ENCODE results near the gene IQCC. TPM values are rescaled to one million over a fixed set of nuclear protein-coding genes. Genes with fewer than 3 reads are reported as not detected.

Gene IQCC
- total RNA-seq, 6 donors from 2014 or later = 0.55 to 6.3 (median 1.9) TPM

- TF ChIP-seq POLR2AphosphoS5 (IDR thresholded peaks at IDR 0.05) (no peak), CTCF (IDR thresholded peaks at IDR 0.05) (no peak), EP300 (IDR thresholded peaks at IDR 0.05) (no peak), POLR2A (IDR thresholded peaks at IDR 0.05) (no peak)
- DNase-seq = no peak
- ATAC-seq (ENCODE audit: low FRiP score in 2 of 2) = no peak
- 97 to 100% methylated on average over 1 of the region's 1 CpG for WGBS, 2 donors
- H3K4me3 ChIP-seq = no peak overlapping the region
- no peaks in the 10 kb centered on the region for H3K27me3 ChIP-seq
- H3K27ac ChIP-seq = no peak overlapping the region
- H3K9me3 ChIP-seq = no peaks in the 10 kb centered on the region
- H3K36me3 ChIP-seq = peaks cover 16 to 74% (median 44%) of the 10 kb centered on the region in 4 donors
- H3K4me1 ChIP-seq = no peaks in the 10 kb centered on the region
Observed at GRCh38 chr1:32172621-32173245, 32.7 kb upstream of the IQCC start.

DNA sequence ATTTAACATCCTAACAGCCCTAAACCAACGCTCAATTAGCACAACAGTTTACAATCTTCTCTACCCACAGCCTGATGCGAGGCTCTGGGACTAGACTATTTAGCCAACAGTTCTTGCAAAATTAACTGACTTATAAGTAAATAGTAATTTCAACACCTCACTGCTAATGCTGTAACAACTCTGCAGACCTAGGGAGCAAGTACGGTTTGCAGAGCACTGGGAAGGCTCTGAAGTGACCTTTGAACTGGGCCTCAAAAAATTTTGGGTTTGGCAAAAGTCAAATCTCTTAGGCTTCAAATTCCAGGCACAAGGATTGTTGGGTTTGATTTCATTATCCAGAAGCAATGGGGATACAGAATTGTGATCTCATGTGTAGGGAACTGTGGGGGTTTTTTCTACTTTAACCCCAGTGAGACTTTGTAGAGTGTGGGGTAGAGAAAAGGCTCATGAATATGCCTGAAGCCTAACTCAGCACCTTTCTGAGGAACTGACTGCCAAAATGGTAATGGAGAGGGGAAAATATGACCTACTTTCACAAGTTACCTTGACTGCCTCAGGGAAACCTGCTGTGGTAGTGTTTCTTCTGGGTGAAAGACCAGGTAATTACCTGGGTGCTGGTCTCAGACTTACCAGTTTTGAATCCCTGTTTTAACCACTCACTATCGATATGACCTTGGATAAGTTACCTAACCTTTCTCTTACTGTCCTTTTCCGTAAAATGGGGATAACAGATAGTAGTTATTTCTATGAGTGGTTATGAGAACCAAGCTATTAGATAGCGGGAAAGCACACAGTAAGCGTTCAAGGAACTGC is 26.9 kb upstream of the IQCC start:
- Histone ChIP-seq H3K36me3 (peaks cover 0 to 38% (median 14%) of the 10 kb centered on the region in 4 donors), H3K27ac (peak overlapping the region; percentile 85 to 96 (median 94)), H3K4me1 (peaks cover 26 to 47% (median 31%) of the 10 kb centered on the region in 4 donors), H3K27me3 (no peaks in the 10 kb centered on the region), H3K9me3 (no peaks in the 10 kb centered on the region), H3K4me3 (peak overlapping the region in 3 of 4 donors; percentile 54 to 77 (median 76))
- WGBS, 2 donors = 70 to 79% methylated on average over 7 of the region's 7 CpGs
- DNase-seq = no peak
- no peak for ATAC-seq (ENCODE audit: low FRiP score in 2 of 2)
- TF ChIP-seq EP300 (IDR thresholded peaks at IDR 0.05) (no peak), CTCF (IDR thresholded peaks at IDR 0.05) (no peak), POLR2A (IDR thresholded peaks at IDR 0.05) (no peak), POLR2AphosphoS5 (IDR thresholded peaks at IDR 0.05) (no peak)

- no peak for TF ChIP-seq POLR2A (IDR thresholded peaks at IDR 0.05)
- TF ChIP-seq CTCF (IDR thresholded peaks at IDR 0.05) = no peak
- TF ChIP-seq POLR2AphosphoS5 (IDR thresholded peaks at IDR 0.05) = no peak
- no peak for TF ChIP-seq EP300 (IDR thresholded peaks at IDR 0.05)
- no peak for DNase-seq
- Histone ChIP-seq H3K27ac (peak overlapping the region; percentile 85 to 96 (median 94)), H3K36me3 (peaks cover 0 to 38% (median 18%) of the 10 kb centered on the region in 4 donors), H3K4me1 (peaks cover 28 to 50% (median 34%) of the 10 kb centered on the region in 4 donors), H3K4me3 (peak overlapping the region; percentile 3 to 77 (median 65)), H3K9me3 (no peaks in the 10 kb centered on the region), H3K27me3 (no peaks in the 10 kb centered on the region)
- 15 to 23% methylated on average over 4 to 7 of the region's 7 CpGs for WGBS, 2 donors
- ATAC-seq (ENCODE audit: low FRiP score in 2 of 2) = peak; percentile 16 to 41
Observed at GRCh38 chr1:32179193-32179442, 26.4 kb upstream of the IQCC start.

DNA sequence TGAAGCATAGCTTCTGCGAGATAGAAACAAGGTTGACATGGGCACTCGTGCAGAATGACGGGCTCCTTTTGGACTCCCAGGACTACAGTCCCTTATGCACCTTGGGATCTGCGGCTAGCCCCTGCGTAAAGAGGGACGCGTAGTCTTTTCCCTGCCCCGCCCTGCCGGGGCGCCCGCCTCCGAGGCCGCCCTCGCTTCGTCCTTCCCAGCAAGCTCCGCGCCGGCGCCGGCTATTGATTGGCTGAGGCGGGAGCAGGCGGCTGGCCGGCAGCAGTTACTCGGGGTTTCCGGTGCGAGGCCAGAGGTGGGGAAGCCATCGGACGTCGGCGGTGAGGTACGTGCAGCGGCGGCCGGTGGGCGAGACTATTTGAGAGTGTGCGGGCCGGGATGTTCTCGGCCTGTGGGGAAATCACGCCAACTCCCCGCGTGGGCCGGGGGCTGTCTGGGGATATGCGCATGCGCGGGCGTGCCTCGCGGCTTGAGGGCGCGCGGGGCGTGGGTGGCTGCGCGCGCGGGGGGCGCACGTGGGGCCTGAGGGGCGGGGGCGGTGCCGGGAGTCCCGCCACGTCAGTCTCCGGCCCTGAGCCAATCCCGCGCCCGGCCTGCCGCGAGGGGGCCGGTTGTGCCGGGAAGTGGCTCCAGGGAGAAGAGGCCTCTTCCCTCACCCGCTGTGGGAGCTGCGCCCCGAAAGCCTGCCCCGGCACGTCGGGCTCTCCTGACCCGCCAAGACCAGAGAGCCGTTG is 25.9 kb upstream of the IQCC start, which contains the start of gene TXLNA:
TSS of gene TXLNA (plus strand) at position 233 of the 743 bp plus-strand sequence. CDS start 671 bp downstream, outside the sequence.
- TF ChIP-seq CTCF (IDR thresholded peaks at IDR 0.05) (peak in 4 of 6 experiments; percentile 14 to 43 (median 24)), POLR2AphosphoS5 (IDR thresholded peaks at IDR 0.05) (peak; percentile 55 to 60), EP300 (IDR thresholded peaks at IDR 0.05) (peak in 1 of 4 donors; percentile 4), POLR2A (IDR thresholded peaks at IDR 0.05) (peak; percentile 38 to 75 (median 44))
- ATAC-seq (ENCODE audit: low FRiP score in 2 of 2) (peak; percentile 96 to 97), DNase-seq (peak; percentile 96 to 98)
- WGBS, 2 donors = 1 to 3% methylated on average over 13 to 56 of the region's 79 CpGs
- Histone ChIP-seq H3K27ac (peak within 1 kb of the TSS; percentile 85 to 96 (median 94)), H3K4me1 (peaks cover 32 to 55% (median 38%) of the 10 kb centered on the region in 4 donors), H3K9me3 (no peaks in the 10 kb centered on the region), H3K27me3 (no peaks in the 10 kb centered on the region), H3K4me3 (peak within 1 kb of the TSS; percentile 29 to 77 (median 65)), H3K36me3 (peaks cover 0 to 39% (median 22%) of the 10 kb centered on the region in 4 donors)
